ENCODE results near the gene GLI3.

DNA sequence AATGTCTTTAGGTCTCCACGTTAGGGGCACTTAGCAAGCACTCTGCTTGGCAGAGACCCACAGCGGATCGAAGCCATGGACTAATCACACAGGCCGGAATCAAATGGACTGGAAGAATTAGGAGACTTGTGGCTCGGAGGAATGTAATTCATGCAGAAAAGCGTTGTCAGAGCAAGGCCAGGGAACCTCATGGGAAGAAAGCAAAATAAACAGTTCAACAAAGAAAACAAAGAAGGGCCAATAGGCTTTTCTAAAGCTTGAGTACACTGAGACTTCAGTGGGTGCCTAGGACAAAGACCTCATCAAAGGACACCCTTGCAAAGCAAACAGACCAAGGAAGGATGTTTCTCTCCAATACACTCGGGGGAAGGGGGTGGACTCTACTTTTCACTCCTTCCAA lies 171.1 kb downstream of the GLI3 start:
- no peak for TF ChIP-seq POLR2AphosphoS5 (IDR thresholded peaks at IDR 0.05; ENCODE audit: low read depth, low read length)
- no peak for TF ChIP-seq POLR2A (IDR thresholded peaks at IDR 0.05; ENCODE audit: low read depth, low read length)
- no peak for TF ChIP-seq TAF1 (IDR thresholded peaks at IDR 0.05; ENCODE audit: borderline replicate concordance, low read depth, low read length)

Measured in GM12892 (cell line).